ENCODE results near the gene BCO2. TPM values are rescaled to one million over a fixed set of nuclear protein-coding genes. Genes with fewer than 3 reads are reported as not detected.

BCO2 gene
- total and polyA plus RNA-seq, 10 of the 15 experiments (the other 5 are each of a cell fraction or from before 2014, with no cell fraction given) = 0.29 to 1.0 (median 0.57) TPM

DNA sequence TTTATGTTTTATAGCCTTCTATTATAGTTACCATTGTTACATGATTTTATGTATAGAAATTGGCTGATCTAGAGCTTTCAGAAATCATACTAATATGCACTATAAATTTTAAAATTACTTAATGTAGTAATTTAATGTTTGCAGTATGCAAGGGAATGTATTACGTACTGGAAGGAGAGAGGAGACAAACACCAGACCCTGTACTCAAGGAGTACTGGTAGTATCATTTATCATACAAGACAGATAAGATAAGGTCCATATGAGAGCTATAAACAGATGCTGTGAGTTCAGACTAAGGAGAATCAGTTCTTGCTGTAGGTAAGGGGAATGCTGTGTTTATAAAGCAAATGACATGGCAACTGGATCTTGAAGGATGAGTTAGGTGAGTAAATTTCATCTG is 765 bp downstream of the BCO2 start:
- no peak for ATAC-seq
- Histone ChIP-seq H3K36me3 (ENCODE audit: control insufficient read depth in 2 of 2, insufficient read depth in 2 of 2, low read length in 1 of 2) (no peaks in the 10 kb centered on the region), H3K79me2 (ENCODE audit: control insufficient read depth, insufficient read depth, low read length) (no peaks in the 10 kb centered on the region), H3K4me2 (ENCODE audit: control insufficient read depth, insufficient read depth) (no peak overlapping the region), H3K9ac (ENCODE audit: control insufficient read depth, insufficient read depth, low read length) (no peak overlapping the region), H3K27ac (ENCODE audit: control insufficient read depth, insufficient read depth) (no peak overlapping the region), H2AFZ (ENCODE audit: control insufficient read depth, low read depth, low read length) (no peak overlapping the region), H3K27me3 (replicated peaks in 1 of 2; ENCODE audit: control insufficient read depth in 2 of 2, insufficient read depth in 2 of 2, low read length in 1 of 2) (no peaks in the 10 kb centered on the region), H3K9me3 (replicated peaks; ENCODE audit: control insufficient read depth, insufficient read depth, low read length) (no peaks in the 10 kb centered on the region), H3K4me3 (no peak overlapping the region), H3K4me1 (ENCODE audit: control insufficient read depth, insufficient read depth, low read length) (peaks cover 8% of the 10 kb centered on the region), H4K20me1 (ENCODE audit: control insufficient read depth, insufficient read depth) (no peaks in the 10 kb centered on the region)
- no peak for DNase-seq (ENCODE audit: low read depth, low spot score)
- 14% methylated on average over 1 of the region's 1 CpG for WGBS (ENCODE audit: insufficient coverage, insufficient replicate concordance, low lambda C conversion rate, missing lambda C conversion rate)
- intact Hi-C loops (cut with micrococcal nuclease; ENCODE audit: unreplicated experiment) = loop anchor here (5.0 to 10.0 kb wide), 3 partner anchors 64 to 241 kb away; partner anchors contain the start of gene DIXDC1
- BruUV-seq (replicated peaks) = no TSS peak
- ChIA-PET SMC1A (ENCODE audit: uncharacterized antibody, unreplicated experiment) (interaction anchor here (0.7 to 1.4 kb wide), 3 partner anchors 66 to 244 kb away, joined by 3 to 4 read pairs (median 4); no protein-coding TSS in a partner anchor), POLR2A (no interaction called here), RAD21 (ENCODE audit: unreplicated experiment) (interaction anchor here (0.6 to 1.1 kb wide), 2 partner anchors 221 to 249 kb away, joined by 4 to 7 read pairs; no protein-coding TSS in a partner anchor), CTCF (interaction anchor here (0.6 to 3.2 kb wide), 11 partner anchors 14 to 575 kb away, joined by 3 to 24 read pairs (median 4); no protein-coding TSS in a partner anchor)
- FAIRE-seq = no peak
- TF ChIP-seq EP300 (IDR thresholded peaks at IDR 0.05; ENCODE audit: borderline replicate concordance in 1 of 2, control insufficient read depth in 1 of 2, low read depth in 2 of 2, low read length in 2 of 2) = no peak
- TF ChIP-seq, protein P1, sequence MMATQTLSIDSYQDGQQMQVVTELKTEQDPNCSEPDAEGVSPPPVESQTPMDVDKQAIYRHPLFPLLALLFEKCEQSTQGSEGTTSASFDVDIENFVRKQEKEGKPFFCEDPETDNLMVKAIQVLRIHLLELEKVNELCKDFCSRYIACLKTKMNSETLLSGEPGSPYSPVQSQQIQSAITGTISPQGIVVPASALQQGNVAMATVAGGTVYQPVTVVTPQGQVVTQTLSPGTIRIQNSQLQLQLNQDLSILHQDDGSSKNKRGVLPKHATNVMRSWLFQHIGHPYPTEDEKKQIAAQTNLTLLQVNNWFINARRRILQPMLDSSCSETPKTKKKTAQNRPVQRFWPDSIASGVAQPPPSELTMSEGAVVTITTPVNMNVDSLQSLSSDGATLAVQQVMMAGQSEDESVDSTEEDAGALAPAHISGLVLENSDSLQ (IDR thresholded peaks at IDR 0.05) = no peak
- TF ChIP-seq ZZZ3 (IDR thresholded peaks at IDR 0.05; ENCODE audit: control insufficient read depth, insufficient read length, low read depth) = no peak
- no peak for TF ChIP-seq RAD21 (IDR thresholded peaks at IDR 0.05; ENCODE audit: insufficient read depth, low read depth, low read length)
- TF ChIP-seq KDM1A (IDR thresholded peaks at IDR 0.05; ENCODE audit: borderline replicate concordance) = no peak
- no peak for TF ChIP-seq TARDBP (IDR thresholded peaks at IDR 0.05; ENCODE audit: borderline replicate concordance)
- TF ChIP-seq POLR2AphosphoS5 (IDR thresholded peaks at IDR 0.05; ENCODE audit: low read length) = no peak
- TF ChIP-seq HDGF (IDR thresholded peaks at IDR 0.05) = no peak
- TF ChIP-seq RUNX3 (IDR thresholded peaks at IDR 0.05; ENCODE audit: low read length) = no peak
- no peak for TF ChIP-seq IKZF2 (IDR thresholded peaks at IDR 0.05)
- TF ChIP-seq SPI1 (IDR thresholded peaks at IDR 0.05; ENCODE audit: borderline replicate concordance, insufficient read depth, low read depth, low read length) = no peak
- TF ChIP-seq, protein P2, sequence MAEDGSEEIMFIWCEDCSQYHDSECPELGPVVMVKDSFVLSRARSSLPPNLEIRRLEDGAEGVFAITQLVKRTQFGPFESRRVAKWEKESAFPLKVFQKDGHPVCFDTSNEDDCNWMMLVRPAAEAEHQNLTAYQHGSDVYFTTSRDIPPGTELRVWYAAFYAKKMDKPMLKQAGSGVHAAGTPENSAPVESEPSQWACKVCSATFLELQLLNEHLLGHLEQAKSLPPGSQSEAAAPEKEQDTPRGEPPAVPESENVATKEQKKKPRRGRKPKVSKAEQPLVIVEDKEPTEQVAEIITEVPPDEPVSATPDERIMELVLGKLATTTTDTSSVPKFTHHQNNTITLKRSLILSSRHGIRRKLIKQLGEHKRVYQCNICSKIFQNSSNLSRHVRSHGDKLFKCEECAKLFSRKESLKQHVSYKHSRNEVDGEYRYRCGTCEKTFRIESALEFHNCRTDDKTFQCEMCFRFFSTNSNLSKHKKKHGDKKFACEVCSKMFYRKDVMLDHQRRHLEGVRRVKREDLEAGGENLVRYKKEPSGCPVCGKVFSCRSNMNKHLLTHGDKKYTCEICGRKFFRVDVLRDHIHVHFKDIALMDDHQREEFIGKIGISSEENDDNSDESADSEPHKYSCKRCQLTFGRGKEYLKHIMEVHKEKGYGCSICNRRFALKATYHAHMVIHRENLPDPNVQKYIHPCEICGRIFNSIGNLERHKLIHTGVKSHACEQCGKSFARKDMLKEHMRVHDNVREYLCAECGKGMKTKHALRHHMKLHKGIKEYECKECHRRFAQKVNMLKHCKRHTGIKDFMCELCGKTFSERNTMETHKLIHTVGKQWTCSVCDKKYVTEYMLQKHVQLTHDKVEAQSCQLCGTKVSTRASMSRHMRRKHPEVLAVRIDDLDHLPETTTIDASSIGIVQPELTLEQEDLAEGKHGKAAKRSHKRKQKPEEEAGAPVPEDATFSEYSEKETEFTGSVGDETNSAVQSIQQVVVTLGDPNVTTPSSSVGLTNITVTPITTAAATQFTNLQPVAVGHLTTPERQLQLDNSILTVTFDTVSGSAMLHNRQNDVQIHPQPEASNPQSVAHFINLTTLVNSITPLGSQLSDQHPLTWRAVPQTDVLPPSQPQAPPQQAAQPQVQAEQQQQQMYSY (CRISPR knock-in tag; IDR thresholded peaks at IDR 0.05) = no peak
- in situ Hi-C loops (cut with MboI) = no loop called here

Measured in GM12878 (cell line).